Stimulated activated naive CD8-positive, alpha-beta T cell treated with anti-CD3 and anti-CD28 coated beads, Interleukin-15, Interleukin-2, amounts not matched to agents 100 ng/mL and 50 ng/mL, for 24 hours (primary cell): ENCODE results near the gene NKAIN1.

Source experiments
- H3K27ac Mint-ChIP-seq: one replicate; pipeline ENCODE4 v1.8.0; 2021; ENCODE audit warnings: mild to moderate bottlenecking, mixed read lengths
- H3K27me3 Mint-ChIP-seq: one replicate; pipeline ENCODE4 v1.8.0; 2021; ENCODE audit warnings: mixed read lengths
- H3K36me3 Mint-ChIP-seq: one replicate; pipeline ENCODE4 v1.8.0; 2021; ENCODE audit warnings: low read depth, mixed read lengths
- H3K4me1 Mint-ChIP-seq: one replicate; pipeline ENCODE4 v1.8.0; 2021; ENCODE audit warnings: low read depth, mixed read lengths
- H3K4me3 Mint-ChIP-seq: one replicate; pipeline ENCODE4 v1.8.0; 2021; ENCODE audit warnings: mild to moderate bottlenecking, mixed read lengths
- H3K9me3 Mint-ChIP-seq: one replicate; pipeline ENCODE4 v1.8.0; 2021; ENCODE audit warnings: mixed read lengths

NKAIN1 gene

DNA sequence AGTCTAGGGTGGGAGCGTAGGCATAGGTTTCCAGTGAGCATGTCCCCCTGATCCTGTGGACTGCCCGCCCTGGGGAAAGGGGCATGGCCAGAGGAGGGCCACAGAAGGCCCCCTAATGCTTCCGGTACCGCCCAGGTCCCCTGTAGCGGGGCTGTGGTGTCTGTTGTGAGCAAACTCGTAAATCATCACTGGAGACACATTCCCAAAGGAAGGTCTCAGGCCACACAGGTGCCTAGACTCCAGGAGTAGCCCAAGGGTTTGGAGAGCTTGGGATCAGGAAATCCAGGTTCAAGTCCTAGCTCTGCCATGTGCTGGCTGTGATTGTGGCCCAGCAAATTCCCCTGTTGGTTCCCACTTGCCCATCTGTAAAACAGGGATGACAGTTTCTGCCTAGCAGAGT, 20.2 kb downstream of the NKAIN1 start:
- H3K4me3 Mint-ChIP-seq: no peak overlapping the region
- no peaks in the 10 kb centered on the region for H3K36me3 Mint-ChIP-seq
- no peak overlapping the region for H3K27ac Mint-ChIP-seq
- peaks cover 1% of the 10 kb centered on the region for H3K27me3 Mint-ChIP-seq
- no peaks in the 10 kb centered on the region for H3K4me1 Mint-ChIP-seq
- H3K9me3 Mint-ChIP-seq: no peaks in the 10 kb centered on the region

DNA sequence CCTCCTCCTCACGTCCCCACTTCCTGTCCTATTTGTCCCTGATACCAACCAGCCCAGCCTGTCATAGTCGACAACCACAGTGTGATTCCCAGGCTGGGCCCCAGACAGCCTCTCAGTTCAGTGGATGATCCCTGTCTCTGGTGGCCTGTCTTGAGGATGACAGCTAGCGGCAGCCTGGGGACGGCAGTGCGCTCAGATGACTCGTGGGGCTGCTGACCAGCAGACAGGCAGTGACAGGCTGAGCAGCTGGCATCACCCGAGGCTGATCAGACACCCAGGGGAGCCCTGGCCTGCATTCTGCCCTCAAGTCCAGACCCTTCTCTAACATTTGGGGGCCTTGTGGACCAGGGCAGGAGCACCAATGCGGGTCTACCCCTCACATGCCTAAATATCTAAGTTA, 21.0 kb downstream of the NKAIN1 start:
- Mint-ChIP-seq H3K27me3 (peaks cover 4% of the 10 kb centered on the region), H3K36me3 (no peaks in the 10 kb centered on the region), H3K9me3 (no peaks in the 10 kb centered on the region), H3K4me3 (no peak overlapping the region), H3K4me1 (no peaks in the 10 kb centered on the region), H3K27ac (no peak overlapping the region)

DNA sequence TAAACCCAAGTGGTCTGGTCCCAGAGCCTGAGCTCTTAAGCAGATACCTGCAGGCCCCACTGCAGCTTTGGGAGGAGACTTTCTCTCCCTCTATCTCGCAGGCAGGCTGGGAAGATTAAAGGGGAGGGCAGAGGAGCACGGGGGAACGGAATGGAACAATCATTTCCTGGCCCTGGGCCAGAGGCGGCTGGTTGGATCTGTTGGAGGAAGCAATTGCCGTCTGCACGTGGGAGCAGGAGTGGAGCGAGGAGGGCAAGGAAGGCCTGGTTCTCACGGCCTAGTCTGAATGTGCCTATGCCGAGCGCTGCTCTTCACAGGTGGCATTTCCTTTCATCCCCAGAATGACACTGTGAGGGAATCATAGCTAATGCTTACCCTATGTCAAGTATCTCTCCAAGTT, 23.7 kb downstream of the NKAIN1 start:
- H3K4me1 Mint-ChIP-seq: no peaks in the 10 kb centered on the region
- no peak overlapping the region for H3K4me3 Mint-ChIP-seq
- no peak overlapping the region for H3K27ac Mint-ChIP-seq
- no peaks in the 10 kb centered on the region for H3K36me3 Mint-ChIP-seq
- peaks cover 9% of the 10 kb centered on the region for H3K27me3 Mint-ChIP-seq
- peaks cover 6% of the 10 kb centered on the region for H3K9me3 Mint-ChIP-seq

DNA sequence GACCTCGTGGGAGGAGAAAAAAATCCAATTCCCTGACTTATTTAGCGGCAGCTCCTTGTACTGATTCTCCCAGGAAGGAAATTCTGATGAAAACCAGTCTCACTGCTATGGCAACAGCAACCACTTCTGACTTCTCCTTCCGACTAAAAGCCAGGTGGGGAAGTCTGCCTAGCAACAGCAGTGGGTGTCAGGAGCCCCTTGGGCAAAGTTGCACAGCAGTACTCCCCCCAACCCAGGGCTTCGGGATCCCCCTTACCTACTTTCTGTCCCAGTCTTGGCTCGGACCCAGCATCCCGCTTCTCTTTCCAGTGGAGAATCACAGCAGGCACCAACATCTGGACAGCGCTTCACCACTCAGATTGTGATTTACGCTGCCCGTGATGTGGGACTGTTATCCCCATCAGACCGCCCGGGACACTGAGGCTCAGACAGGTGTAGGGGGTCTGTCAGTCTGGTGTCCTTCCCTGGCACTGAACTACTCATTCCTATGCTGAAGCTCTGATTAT, 24.6 kb downstream of the NKAIN1 start:
- Mint-ChIP-seq H3K4me1 (no peaks in the 10 kb centered on the region), H3K4me3 (no peak overlapping the region), H3K27ac (no peak overlapping the region), H3K9me3 (peaks cover 11% of the 10 kb centered on the region), H3K36me3 (no peaks in the 10 kb centered on the region), H3K27me3 (peaks cover 13% of the 10 kb centered on the region)

DNA sequence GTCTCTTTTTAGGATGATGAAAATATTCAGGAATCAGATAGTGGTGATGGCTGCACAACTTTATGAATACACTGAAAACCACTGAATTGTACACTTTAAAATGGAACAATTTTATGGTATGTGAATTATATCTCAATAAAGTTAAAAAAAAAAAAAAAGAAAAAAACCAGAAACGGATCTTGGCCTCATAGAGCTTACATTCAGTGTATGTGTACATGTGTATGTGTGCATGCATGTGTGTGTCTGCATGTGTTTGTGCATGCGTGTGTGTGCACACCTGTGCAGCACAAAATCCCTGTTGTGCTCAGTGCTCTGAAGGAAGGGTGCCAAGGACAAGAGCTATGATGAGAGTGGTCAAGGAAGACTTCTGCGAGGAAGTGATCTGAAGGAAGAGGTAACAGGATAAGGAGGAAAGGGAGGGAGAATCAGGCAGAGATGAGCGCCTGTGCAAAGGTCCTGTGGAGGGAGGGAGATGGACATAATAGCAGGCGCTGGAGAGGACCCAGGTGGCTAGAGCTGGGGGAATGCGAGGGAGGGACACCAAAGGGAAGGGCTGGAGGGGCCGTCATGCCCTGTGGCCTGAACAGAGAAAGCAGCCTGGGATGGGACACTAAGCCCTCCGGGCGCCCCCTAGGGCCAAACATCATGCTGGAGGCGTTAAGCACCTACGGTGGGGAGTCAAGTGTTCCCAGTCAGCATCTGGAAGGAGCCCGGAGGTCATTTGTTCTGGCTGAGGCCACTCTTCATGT, 25.2 kb downstream of the NKAIN1 start:
- Mint-ChIP-seq H3K4me3 (no peak overlapping the region), H3K36me3 (no peaks in the 10 kb centered on the region), H3K27ac (no peak overlapping the region), H3K27me3 (peaks cover 13% of the 10 kb centered on the region), H3K9me3 (peaks cover 11% of the 10 kb centered on the region), H3K4me1 (no peaks in the 10 kb centered on the region)

DNA sequence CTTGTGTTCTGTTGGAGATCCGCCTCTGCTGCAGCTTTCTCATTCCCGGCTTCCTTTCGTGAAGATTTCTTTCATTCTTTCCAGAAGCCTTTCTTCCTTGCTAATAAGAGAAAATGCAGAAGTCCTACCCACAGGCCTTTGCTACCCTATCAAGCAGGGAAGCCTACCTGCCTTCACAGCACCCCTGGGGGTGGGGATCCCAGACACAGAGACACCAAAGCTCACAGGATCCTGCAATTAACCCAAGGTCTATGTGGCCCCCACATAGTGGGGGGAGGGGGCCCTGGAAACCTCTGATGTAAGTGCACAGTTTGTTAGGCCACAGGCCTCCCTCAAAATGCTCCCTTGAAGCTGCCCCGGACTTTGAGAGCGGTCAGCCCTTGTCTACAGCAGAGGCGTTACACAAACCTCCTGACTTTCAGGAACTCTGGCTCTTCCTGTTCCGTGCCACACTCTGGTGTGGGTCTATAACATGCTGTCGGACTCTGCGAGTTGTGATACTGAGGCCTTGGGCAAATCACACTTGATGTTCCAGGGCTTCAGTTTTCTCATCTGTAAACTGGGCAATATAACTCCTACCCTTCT, 31.2 kb downstream of the NKAIN1 start:
- no peaks in the 10 kb centered on the region for H3K36me3 Mint-ChIP-seq
- H3K9me3 Mint-ChIP-seq: peaks cover 11% of the 10 kb centered on the region
- H3K27ac Mint-ChIP-seq: no peak overlapping the region
- H3K27me3 Mint-ChIP-seq: peaks cover 9% of the 10 kb centered on the region
- H3K4me3 Mint-ChIP-seq: no peak overlapping the region
- H3K4me1 Mint-ChIP-seq: no peaks in the 10 kb centered on the region

DNA sequence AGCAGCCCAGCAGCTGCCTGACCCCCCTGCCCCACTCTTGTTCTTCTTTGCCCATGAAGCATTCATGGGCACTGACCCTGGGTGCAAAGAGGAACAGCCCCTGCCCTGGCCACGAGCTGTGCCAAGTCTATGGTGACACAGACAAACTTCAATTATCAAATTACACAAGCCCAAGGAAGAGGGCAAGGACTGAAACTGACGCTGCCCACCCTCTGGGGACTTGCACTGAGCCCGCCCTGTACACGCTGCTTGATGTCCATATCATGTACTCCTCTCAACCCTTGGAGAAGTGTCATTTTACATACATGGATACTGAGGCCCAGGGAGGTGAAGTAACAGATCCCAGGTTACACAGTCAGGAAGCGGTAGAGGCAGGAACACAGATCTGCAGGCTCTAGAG, 32.1 kb downstream of the NKAIN1 start:
- H3K36me3 Mint-ChIP-seq: no peaks in the 10 kb centered on the region

DNA sequence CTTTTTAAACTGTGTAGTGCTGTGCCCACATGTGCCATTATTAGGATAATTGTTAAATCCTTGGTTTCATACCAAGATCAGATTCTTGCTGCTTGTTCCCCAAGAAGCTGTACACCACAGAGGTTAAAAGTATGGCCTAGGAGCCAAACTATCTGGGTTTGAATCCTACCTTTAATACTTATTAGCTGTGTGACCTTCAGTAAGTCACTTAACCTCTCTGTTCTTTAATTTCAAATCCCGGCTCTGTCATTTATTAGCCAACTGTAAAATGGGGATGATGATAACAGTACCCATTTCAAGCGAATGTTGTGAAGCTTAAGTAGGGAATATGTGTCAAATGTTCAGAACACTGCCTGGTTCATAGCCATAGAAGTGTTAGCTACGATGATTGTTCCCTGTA, 32.6 kb downstream of the NKAIN1 start:
- H3K4me1 Mint-ChIP-seq: no peaks in the 10 kb centered on the region
- H3K9me3 Mint-ChIP-seq: peaks cover 9% of the 10 kb centered on the region
- H3K27me3 Mint-ChIP-seq: peaks cover 7% of the 10 kb centered on the region

More for the DNA sequence above, 32.1 kb downstream of the NKAIN1 start:
- Mint-ChIP-seq H3K27me3 (peaks cover 9% of the 10 kb centered on the region), H3K27ac (no peak overlapping the region), H3K9me3 (peaks cover 11% of the 10 kb centered on the region), H3K4me1 (no peaks in the 10 kb centered on the region), H3K4me3 (no peak overlapping the region)

DNA sequence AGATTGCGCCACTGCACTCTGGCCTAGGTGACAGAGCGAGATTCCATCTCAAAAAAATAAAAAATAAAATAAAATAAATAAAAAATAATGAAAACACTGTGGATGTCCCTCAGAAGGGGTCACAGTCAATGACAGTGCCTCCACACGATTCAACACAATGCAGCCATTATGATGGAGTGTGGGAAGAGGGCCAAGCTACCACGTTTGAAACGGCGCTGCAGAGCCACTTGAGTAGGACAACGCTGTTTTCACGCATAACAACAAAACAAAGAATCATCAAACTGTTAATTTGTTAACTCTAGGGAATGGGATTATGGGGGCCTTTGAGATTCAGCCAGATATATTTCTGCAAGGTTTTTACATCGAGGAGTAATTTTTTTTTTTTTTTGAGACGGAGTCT, 36.5 kb downstream of the NKAIN1 start:
- no peaks in the 10 kb centered on the region for H3K36me3 Mint-ChIP-seq
- peaks cover 3% of the 10 kb centered on the region for H3K27me3 Mint-ChIP-seq
- no peaks in the 10 kb centered on the region for H3K9me3 Mint-ChIP-seq
- no peaks in the 10 kb centered on the region for H3K4me1 Mint-ChIP-seq
- no peak overlapping the region for H3K4me3 Mint-ChIP-seq
- no peak overlapping the region for H3K27ac Mint-ChIP-seq

More for the DNA sequence above, 32.6 kb downstream of the NKAIN1 start:
- H3K36me3 Mint-ChIP-seq: no peaks in the 10 kb centered on the region
- no peak overlapping the region for H3K4me3 Mint-ChIP-seq
- H3K27ac Mint-ChIP-seq: no peak overlapping the region

DNA sequence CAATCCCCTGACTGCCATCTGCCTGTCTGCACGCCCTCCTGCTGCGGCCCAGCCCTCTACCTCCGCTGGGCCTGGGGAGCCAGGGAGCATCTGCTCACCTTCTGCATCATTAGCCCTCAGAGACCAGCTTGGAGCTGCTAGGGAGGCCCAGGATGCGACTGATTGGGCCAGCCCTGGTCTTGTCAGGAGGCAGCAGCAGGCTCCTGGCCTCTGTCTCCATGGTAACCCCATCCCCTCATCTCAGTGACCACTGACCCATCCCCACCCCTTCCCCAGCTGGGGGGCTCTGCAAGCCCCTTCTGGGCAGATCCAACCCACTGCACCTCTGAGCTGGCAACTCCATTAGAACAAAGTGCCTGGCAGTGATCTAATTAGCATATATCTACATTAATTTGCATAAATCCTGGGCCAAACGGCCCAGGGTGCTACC, 37.7 kb downstream of the NKAIN1 start:
- Mint-ChIP-seq H3K27me3 (peaks cover 3% of the 10 kb centered on the region), H3K4me1 (no peaks in the 10 kb centered on the region), H3K9me3 (no peaks in the 10 kb centered on the region), H3K27ac (no peak overlapping the region), H3K4me3 (no peak overlapping the region), H3K36me3 (no peaks in the 10 kb centered on the region)

DNA sequence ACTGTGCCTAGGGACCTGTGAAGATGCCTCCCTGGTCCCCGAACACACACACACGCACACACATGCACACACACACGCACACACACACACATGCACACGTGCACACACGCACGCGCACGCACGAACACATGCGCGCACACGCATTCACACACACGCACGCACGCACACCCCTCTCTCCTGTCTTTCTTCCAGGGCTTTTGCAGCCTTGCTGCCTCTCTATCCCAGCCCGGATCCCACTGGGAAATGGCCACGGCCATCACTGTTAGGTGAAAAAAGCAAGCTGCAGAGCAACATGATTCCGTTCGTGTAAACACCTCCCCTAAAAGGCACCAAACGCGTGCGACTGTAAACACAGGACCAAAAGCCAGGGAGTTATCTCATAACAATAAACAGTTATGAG, 39.7 kb downstream of the NKAIN1 start:
- H3K4me1 Mint-ChIP-seq: no peaks in the 10 kb centered on the region
- no peak overlapping the region for H3K4me3 Mint-ChIP-seq
- no peaks in the 10 kb centered on the region for H3K36me3 Mint-ChIP-seq
- peaks cover 3% of the 10 kb centered on the region for H3K27me3 Mint-ChIP-seq
- no peaks in the 10 kb centered on the region for H3K9me3 Mint-ChIP-seq
- no peak overlapping the region for H3K27ac Mint-ChIP-seq

DNA sequence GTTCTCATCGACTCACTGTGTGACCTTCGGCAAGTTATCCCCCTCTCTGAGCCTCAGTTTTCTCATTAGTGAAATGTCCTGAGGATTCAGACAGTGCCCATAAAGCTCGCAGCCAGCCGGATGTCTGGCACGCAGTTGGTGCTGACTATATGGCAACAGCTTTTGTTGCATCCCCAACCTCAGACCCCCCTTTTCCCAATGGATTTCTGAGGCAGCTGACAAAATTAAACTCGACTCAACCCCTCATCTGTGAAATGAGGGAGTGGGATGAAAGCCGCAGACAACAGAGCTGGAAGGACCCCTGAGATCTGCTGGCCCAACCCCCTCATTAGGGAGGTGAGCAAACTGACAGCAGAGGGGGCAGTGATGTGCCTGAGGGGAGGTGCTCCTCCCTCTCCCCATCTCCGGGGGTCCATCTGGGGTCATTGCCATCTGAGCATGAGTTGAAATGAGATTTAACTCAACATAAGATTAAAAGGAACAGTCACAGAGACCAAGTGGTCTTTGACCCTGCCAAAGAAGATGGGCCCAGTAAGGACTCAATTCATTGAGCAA, 40.4 kb downstream of the NKAIN1 start:
- Mint-ChIP-seq H3K4me1 (no peaks in the 10 kb centered on the region), H3K9me3 (no peaks in the 10 kb centered on the region), H3K36me3 (no peaks in the 10 kb centered on the region), H3K27me3 (peaks cover 3% of the 10 kb centered on the region), H3K4me3 (no peak overlapping the region), H3K27ac (no peak overlapping the region)

DNA sequence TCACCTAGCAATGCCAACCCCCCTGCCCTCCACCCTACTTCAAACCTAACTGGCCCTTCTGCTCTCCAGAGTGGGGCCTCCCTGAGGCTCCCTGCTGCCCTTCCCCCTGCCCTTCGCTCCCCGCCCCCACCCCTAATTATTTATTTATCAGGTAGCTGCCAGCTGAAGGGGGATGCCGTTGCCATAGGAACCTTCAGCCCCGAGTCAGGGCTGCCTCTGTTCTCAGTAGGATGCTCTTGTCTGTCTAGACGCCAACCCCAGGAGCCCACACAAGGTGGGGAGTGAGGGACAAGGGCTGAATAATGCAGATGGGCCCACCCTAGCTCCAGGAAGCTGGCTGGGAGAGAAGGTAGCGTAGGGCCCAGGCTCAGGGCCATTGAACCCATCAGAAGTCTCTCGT, 41.1 kb downstream of the NKAIN1 start:
- H3K9me3 Mint-ChIP-seq: no peaks in the 10 kb centered on the region
- no peaks in the 10 kb centered on the region for H3K36me3 Mint-ChIP-seq
- peaks cover 3% of the 10 kb centered on the region for H3K27me3 Mint-ChIP-seq
- no peak overlapping the region for H3K27ac Mint-ChIP-seq
- no peaks in the 10 kb centered on the region for H3K4me1 Mint-ChIP-seq
- no peak overlapping the region for H3K4me3 Mint-ChIP-seq

DNA sequence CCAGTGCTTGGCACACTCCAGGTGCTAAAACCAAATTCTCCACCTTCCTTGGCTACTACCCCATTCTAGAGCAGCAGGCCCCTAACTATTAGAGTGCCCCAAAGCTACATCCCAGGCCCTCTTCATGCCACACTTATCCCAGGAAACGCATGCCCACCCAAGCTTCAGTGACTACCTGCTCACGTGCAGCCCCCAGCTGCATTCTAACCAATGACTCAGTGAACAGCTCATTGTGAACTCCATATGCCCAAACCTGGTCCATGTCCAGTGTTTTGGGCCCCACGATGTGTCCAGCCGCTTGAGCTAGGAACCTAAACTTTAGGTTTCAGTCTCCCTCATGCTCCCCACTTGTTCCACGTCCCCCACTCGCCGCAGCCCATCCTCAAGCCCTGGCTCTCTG, 41.5 kb downstream of the NKAIN1 start:
- Mint-ChIP-seq H3K36me3 (no peaks in the 10 kb centered on the region), H3K9me3 (no peaks in the 10 kb centered on the region), H3K27ac (no peak overlapping the region), H3K27me3 (peaks cover 3% of the 10 kb centered on the region), H3K4me1 (no peaks in the 10 kb centered on the region), H3K4me3 (no peak overlapping the region)

DNA sequence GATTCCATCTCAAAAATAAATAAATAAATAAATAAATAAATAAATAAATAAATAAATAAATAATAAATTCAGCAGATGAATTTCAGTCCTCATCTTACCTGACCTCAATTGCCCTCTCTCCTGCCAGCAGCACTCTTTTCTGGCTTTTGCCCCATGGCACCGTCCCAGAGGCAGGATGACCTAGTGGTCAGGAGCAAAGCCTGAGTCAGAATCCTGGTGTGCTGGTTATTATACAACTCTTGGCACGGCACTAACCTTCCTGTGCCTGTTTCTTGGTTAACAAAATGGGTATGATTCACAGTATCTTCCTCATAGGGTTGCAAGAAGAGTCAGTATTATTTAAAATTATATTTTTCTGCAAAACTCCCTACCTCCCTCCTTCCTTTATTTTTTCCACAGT, 43.0 kb downstream of the NKAIN1 start:
- Mint-ChIP-seq H3K36me3 (no peaks in the 10 kb centered on the region), H3K4me3 (no peak overlapping the region), H3K27me3 (peaks cover 3% of the 10 kb centered on the region), H3K4me1 (no peaks in the 10 kb centered on the region), H3K27ac (no peak overlapping the region), H3K9me3 (no peaks in the 10 kb centered on the region)
